ENCODE data around the gene ACER3.
"Not testable (repeated sequence)": the region's sequence is repeated elsewhere in the genome, so short reads cannot be mapped to it uniquely, and the experiment has no call there.

ACER3 gene

DNA sequence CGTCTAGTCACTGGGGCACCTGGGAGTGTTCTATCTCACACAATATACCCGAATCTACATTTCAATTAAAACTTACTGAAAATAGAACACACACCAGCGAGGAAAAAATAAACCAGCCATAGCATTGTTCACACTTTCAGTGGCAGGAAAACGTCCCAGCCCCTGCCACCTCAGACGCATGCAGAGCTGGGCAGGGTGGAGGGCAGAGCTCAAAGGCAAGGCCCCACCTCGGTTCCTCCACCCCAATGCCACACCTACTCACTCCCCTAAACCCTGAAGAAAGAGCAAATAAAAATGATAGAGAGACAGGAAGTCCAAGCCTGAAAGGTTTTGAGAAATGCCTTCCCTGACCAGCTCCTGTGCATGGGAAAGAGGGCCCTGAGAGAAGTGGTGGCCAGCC, 188.3 kb downstream of the ACER3 start:
- H3K4me3 Mint-ChIP-seq, result no peak overlapping the region

DNA sequence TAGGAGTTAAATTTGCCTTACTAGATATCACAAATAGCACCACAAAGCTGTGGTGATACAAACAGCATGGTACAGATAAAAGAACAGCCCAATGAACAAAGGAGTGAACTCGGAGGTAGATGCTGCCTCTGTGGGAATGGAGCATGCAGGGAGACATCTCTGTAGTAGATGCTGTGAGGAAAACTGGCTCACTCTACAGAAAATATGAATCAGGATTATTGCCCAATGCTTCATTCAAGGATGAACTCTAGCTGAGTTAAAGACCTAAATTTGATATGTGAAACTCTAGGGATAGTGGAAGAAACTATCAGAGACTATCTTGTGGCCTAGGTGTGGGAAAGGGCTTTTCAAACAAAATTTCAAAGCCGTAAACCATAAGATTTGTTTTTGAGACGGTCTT, 190.8 kb downstream of the ACER3 start:
- H3K4me1 Mint-ChIP-seq (ENCODE audit: low read depth), result peaks cover 5% of the 10 kb centered on the region
- no peaks in the 10 kb centered on the region for H3K36me3 Mint-ChIP-seq (ENCODE audit: low read depth)
- H3K27me3 Mint-ChIP-seq, result no peaks in the 10 kb centered on the region
- no peaks in the 10 kb centered on the region for H3K9me3 Mint-ChIP-seq
- no peak overlapping the region for H3K27ac Mint-ChIP-seq
- no peak overlapping the region for H3K4me3 Mint-ChIP-seq

More for the DNA sequence above, 188.3 kb downstream of the ACER3 start:
- H3K27me3 Mint-ChIP-seq, result peaks cover 4% of the 10 kb centered on the region
- H3K27ac Mint-ChIP-seq, result no peak overlapping the region
- peaks cover 10% of the 10 kb centered on the region for H3K4me1 Mint-ChIP-seq (ENCODE audit: low read depth)
- H3K36me3 Mint-ChIP-seq (ENCODE audit: low read depth), result no peaks in the 10 kb centered on the region
- H3K9me3 Mint-ChIP-seq, result no peaks in the 10 kb centered on the region

DNA sequence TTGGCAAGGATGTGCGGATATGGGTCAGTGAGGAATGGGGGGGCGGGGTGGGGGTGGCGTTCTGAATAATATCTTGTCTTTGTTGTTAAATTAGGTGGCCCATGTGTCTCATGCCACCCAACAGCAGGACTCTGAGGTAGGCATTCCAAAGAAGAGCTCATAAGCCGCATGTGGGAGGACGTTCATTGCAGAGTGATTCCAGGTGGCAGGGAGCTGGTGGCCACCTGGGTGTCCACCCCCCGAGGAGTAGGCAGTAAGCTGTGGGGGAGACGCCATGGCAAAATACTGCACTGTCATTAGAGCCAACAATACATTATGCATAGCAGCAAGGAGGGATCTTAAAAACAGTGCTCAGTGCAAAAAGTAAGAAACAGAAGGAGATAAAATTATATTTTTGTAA, 191.8 kb downstream of the ACER3 start:
- no peaks in the 10 kb centered on the region for H3K36me3 Mint-ChIP-seq (ENCODE audit: low read depth)

DNA sequence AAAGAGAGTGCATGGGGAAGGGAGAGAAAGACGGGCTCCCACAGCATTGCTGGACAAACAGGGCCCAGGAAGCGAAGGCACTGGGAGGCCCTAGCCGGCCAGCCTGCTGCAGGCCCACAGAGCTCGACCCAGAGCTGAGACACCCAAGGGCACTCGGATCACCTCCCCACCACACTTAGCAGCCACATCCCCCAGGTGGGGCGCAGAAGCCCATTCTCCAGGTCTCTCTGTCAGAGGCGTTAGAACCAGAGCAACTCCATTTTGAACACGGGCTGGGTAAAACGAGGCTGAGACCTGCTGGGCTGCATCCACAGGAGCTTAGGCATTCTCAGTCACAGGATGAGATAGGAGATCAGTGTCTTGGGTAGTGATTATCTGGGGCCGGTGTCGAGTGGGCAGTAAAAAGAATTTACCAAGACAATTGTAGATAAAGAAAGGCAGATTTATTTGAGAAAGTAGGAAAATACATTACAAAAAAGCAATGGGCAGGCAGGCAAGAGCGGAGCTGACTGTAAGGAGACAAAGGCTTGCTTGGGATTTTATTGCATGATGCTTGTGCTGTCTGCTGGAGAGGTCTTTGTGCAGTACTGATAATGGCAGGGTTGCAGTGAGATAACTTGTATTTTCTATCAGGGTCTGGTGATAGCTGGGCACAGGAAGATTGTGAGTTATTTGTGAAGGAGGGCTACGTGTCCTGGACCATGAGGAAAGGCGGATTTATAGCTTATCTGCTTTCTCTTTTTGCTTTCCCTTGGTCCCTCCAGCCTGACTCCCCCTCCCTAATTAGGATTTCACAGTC, 192.7 kb downstream of the ACER3 start:
- no peaks in the 10 kb centered on the region for H3K36me3 Mint-ChIP-seq (ENCODE audit: low read depth)
- H3K27ac Mint-ChIP-seq, result no peak overlapping the region
- no peaks in the 10 kb centered on the region for H3K9me3 Mint-ChIP-seq
- no peak overlapping the region for H3K4me3 Mint-ChIP-seq
- H3K27me3 Mint-ChIP-seq, result no peaks in the 10 kb centered on the region
- no peaks in the 10 kb centered on the region for H3K4me1 Mint-ChIP-seq (ENCODE audit: low read depth)

More for the DNA sequence above, 191.8 kb downstream of the ACER3 start:
- H3K4me1 Mint-ChIP-seq (ENCODE audit: low read depth), result no peaks in the 10 kb centered on the region
- no peaks in the 10 kb centered on the region for H3K27me3 Mint-ChIP-seq
- no peak overlapping the region for H3K4me3 Mint-ChIP-seq
- H3K27ac Mint-ChIP-seq, result no peak overlapping the region
- no peaks in the 10 kb centered on the region for H3K9me3 Mint-ChIP-seq

DNA sequence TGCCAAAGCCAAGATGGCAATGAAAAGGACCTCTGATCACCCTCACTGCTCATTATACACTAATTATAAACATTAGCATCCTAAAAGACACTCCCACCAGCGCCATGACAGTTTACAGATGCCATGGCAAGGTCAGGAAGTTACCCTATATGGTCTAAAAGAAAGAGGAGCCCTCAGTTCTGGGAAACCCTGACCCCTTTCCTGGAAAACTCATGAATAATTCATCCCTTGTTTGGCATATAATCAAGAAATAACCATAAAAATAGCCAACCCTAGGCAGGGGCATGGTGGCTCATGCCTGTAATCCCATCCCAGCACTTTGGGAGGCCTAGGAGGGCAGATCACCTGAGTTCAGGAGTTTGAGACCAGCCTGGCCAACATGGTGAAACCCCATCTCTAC, 193.4 kb downstream of the ACER3 start:
- Mint-ChIP-seq H3K36me3 (ENCODE audit: low read depth) (no peaks in the 10 kb centered on the region), H3K27me3 (no peaks in the 10 kb centered on the region), H3K4me3 (no peak overlapping the region), H3K27ac (no peak overlapping the region), H3K4me1 (ENCODE audit: low read depth) (no peaks in the 10 kb centered on the region), H3K9me3 (no peaks in the 10 kb centered on the region)

DNA sequence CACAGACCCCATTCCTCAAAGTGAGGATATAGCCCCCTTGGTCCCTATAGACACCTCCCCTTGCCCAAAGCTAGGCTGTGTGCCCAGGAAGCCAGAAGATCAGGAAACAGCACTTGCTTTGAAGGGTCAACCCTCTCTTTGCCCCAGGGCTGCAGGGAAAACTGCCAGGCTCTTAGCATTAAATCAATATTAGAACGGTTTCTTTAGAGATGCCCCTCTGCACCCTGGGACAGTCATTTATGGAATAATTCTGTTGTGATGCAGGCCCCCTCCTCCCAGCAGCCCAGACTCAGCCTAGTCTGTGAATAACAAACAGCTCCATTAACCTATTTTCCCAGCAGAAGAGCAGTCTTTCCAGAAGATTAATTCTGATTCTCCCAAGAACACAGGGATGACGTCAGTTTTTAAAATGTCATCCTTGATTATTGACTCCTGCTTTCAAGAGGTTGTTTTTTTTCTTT, 194.4 kb downstream of the ACER3 start:
- Mint-ChIP-seq H3K9me3 (no peaks in the 10 kb centered on the region), H3K27ac (no peak overlapping the region), H3K4me1 (ENCODE audit: low read depth) (no peaks in the 10 kb centered on the region), H3K4me3 (no peak overlapping the region), H3K27me3 (no peaks in the 10 kb centered on the region), H3K36me3 (ENCODE audit: low read depth) (no peaks in the 10 kb centered on the region)

DNA sequence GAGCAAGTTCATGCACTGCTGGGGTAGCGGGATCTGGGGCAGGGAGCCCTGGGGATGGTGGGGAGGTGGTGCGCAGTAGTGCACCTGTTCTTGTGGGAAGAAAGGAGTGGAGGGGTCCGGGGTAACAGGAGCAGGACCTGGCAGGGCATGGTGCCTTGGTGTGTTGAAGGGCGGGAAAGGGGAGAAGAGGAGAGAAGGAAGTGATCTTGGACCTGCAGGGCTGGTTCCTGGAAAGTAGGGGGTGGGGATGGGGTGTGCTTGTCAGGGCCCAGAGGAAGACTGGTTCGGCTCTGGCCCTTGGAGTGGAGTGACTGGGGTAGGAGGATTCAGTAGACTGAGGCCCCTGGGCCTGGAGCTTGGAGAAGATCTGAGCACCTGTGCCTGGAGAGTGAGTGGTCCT, 195.2 kb downstream of the ACER3 start:
- no peaks in the 10 kb centered on the region for H3K9me3 Mint-ChIP-seq
- H3K4me3 Mint-ChIP-seq, result no peak overlapping the region
- no peaks in the 10 kb centered on the region for H3K27me3 Mint-ChIP-seq
- H3K27ac Mint-ChIP-seq, result no peak overlapping the region
- H3K36me3 Mint-ChIP-seq (ENCODE audit: low read depth), result no peaks in the 10 kb centered on the region
- H3K4me1 Mint-ChIP-seq (ENCODE audit: low read depth), result no peaks in the 10 kb centered on the region

DNA sequence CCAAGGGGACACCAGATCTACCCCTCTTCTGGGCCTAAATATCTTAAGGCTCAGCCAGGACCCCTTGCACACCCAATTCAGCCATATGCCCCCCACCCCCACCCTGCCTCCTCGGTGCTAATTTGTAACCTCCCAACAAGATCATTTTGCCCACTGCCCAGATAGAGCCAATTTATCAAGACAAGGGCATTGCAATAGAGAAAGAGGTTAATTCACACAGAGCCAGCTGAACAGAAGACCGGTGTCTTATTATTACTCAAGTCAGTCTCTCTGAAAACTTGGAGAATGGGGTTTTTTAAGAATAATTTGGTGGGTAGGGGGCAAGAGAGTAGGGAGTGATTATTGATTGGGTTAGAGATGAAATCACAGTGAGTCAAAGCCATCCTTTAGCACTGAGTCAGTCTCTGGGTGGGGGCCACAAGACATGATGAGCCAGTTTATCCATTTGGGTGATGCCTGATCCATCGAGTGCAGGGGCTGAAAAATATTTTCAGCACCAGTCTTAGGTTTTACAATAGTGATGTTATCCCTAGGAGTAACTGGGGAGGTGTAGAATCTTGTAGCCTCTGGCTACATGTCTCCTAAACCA, 196.2 kb downstream of the ACER3 start:
- Mint-ChIP-seq H3K4me3 (no peak overlapping the region), H3K27ac (no peak overlapping the region), H3K36me3 (ENCODE audit: low read depth) (no peaks in the 10 kb centered on the region), H3K9me3 (no peaks in the 10 kb centered on the region), H3K4me1 (ENCODE audit: low read depth) (no peaks in the 10 kb centered on the region), H3K27me3 (no peaks in the 10 kb centered on the region)

DNA sequence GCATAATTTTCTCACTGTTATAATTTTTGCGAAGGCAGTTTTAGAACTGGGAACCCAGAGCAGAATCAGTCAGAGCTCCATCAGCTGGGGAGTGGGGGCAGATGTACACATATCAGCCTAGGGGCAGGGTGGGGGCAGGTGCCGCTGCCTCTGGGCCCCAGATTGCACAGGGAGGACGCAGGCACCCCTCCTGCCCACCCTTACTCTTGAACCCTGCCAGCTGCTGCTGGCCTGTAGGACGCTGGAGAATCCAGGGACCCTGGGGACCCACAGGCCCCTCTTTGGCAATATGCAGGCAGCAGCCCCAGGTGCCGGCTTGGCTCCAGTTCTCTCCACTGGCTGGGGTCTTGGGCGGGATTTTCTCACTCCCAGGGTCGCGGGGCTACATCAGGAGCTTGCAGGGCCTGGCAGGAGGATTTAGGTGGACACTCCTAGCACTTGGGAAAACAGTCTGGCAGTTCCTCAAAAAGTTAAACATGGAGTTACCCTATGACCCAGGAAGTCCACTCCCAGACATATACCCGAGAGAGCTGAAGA, 197.3 kb downstream of the ACER3 start:
- Mint-ChIP-seq H3K27ac (no peak overlapping the region), H3K9me3 (no peaks in the 10 kb centered on the region), H3K4me3 (no peak overlapping the region), H3K4me1 (ENCODE audit: low read depth) (no peaks in the 10 kb centered on the region), H3K27me3 (no peaks in the 10 kb centered on the region), H3K36me3 (ENCODE audit: low read depth) (no peaks in the 10 kb centered on the region)

DNA sequence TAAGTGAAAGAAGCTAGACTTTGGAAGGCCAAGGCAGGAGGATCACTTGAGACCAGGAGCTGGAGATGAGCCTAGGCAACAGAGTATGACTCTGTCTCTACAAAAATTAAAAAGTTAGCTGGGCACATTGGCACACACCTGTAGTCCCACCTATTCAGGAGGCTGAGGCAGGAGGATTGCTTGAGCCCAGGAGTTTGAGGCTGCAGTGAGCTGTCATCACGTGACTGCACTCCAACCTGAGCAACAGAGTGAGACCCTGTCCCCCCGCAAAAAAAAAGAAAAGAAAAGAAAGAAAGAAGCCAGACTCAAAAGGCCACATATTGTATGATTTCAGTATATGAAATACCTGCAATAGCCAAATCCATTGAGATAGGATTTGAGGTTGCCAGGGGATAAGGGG, 198.2 kb downstream of the ACER3 start:
- Mint-ChIP-seq H3K4me1 (ENCODE audit: low read depth) (no peaks in the 10 kb centered on the region), H3K27ac (no peak overlapping the region), H3K27me3 (no peaks in the 10 kb centered on the region), H3K4me3 (no peak overlapping the region), H3K9me3 (no peaks in the 10 kb centered on the region), H3K36me3 (ENCODE audit: low read depth) (no peaks in the 10 kb centered on the region)

DNA sequence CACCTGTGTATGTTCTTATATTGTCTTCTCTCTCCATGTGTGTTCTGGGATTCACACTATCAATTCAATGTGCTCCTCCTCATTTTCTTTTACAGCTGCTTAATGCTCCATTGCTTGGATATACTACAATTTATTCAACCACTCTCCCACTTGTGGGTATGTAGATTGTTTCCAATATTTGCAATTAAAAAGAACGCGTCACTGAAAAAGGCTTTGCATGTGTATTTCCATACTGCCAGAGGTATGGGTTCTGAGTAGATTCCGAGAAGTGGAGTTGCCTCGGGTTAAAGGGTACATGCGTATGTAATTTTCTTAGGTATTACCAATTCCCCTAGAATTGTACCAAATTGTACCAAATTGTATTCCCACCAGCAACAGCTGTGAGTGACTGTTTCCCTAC, 199.1 kb downstream of the ACER3 start:
- H3K36me3 Mint-ChIP-seq (ENCODE audit: low read depth), result no peaks in the 10 kb centered on the region
- no peaks in the 10 kb centered on the region for H3K9me3 Mint-ChIP-seq
- no peak overlapping the region for H3K4me3 Mint-ChIP-seq
- H3K27ac Mint-ChIP-seq, result no peak overlapping the region
- H3K27me3 Mint-ChIP-seq, result no peaks in the 10 kb centered on the region
- H3K4me1 Mint-ChIP-seq (ENCODE audit: low read depth), result no peaks in the 10 kb centered on the region

DNA sequence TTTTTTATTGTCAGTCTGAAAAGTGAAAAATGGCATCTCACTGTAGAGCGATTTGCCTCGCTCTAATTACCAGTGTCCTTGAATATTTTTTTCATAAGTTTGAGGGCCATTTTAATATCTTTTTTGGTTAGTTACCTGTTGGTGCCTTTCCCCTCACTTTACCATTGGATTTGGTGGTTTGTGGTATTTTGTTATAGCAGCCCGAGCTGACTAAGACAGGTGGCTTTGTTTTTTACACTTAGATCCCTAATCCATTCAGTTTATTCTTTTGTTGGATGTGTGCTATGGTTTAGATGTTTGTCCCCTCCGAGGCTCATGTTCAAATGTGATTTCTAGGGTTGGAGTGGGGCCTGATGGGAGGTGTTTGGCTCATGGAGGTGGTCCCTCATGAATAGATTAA, 199.5 kb downstream of the ACER3 start:
- H3K9me3 Mint-ChIP-seq, result no peaks in the 10 kb centered on the region

DNA sequence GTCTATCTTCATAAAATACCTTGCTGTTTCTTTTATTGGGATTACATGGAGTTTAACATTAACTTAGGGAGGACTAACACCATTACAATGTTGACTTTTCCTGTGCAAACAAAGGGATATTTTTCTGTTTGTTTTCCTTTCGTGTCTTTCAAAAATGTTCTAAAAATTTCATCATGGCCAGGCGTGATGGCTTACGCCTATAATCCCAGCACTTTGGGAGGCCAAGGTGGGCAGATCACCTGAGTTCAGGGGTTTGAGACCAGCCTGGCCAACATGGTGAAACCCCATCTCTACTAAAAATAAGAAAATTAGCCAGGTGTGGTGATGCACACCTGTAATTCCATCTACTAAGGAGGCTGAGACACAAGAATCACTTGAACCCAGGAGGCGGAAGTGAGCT, 200.5 kb downstream of the ACER3 start:
- H3K9me3 Mint-ChIP-seq; H3K36me3 Mint-ChIP-seq (ENCODE audit: low read depth); H3K4me1 Mint-ChIP-seq (ENCODE audit: low read depth); H3K27ac Mint-ChIP-seq; H3K4me3 Mint-ChIP-seq; H3K27me3 Mint-ChIP-seq: not testable (repeated sequence)

More for the DNA sequence above, 199.5 kb downstream of the ACER3 start:
- Mint-ChIP-seq H3K4me3 (no peak overlapping the region), H3K27ac (no peak overlapping the region), H3K4me1 (ENCODE audit: low read depth) (no peaks in the 10 kb centered on the region), H3K36me3 (ENCODE audit: low read depth) (no peaks in the 10 kb centered on the region), H3K27me3 (no peaks in the 10 kb centered on the region)

DNA sequence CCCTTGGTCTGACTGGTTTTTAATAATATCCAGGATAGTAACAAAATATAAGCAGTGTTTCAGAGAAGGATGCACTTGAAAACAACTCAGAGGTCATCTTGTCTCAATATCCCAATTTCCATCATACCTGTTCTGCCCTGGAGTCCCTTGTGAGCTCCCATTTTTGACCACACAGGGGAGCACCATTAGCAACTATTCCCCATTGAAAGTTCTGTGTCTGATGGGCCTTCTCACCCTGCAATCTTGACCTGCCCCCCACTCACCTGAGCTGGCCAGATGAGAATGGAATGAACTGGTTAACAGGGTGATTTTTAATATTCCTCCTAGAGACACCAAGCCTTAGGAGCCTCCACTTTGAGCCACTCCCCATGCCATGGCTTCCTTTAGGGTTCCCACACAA, 202.2 kb downstream of the ACER3 start:
- H3K36me3 Mint-ChIP-seq (ENCODE audit: low read depth), result no peaks in the 10 kb centered on the region

DNA sequence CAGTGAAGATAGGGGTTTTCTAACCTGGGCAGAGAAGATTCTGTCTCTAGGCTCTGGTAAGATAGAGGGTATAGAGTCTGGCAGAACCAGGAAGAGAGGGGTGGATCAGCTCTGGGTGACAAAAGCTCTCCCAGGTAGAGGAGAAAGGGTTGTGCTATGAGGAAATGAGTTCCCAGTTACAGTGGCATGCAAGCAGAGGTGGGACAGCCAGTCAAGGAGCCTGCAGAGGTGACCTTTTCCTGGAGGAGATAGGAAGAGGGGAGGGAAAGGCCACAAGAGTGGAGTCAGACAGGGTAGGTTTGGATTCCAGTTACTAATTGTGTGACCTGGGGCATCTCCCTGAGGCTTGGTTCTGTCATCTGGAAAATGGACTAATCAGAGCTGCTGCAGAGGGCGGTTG, 202.7 kb downstream of the ACER3 start:
- no peak overlapping the region for H3K27ac Mint-ChIP-seq

More for the DNA sequence above, 202.2 kb downstream of the ACER3 start:
- no peaks in the 10 kb centered on the region for H3K27me3 Mint-ChIP-seq
- peaks cover 5% of the 10 kb centered on the region for H3K4me1 Mint-ChIP-seq (ENCODE audit: low read depth)
- H3K27ac Mint-ChIP-seq, result no peak overlapping the region
- H3K4me3 Mint-ChIP-seq, result no peak overlapping the region
- no peaks in the 10 kb centered on the region for H3K9me3 Mint-ChIP-seq

More for the DNA sequence above, 202.7 kb downstream of the ACER3 start:
- H3K27me3 Mint-ChIP-seq, result no peaks in the 10 kb centered on the region
- H3K36me3 Mint-ChIP-seq (ENCODE audit: low read depth), result no peaks in the 10 kb centered on the region
- no peaks in the 10 kb centered on the region for H3K9me3 Mint-ChIP-seq
- H3K4me3 Mint-ChIP-seq, result no peak overlapping the region
- peaks cover 5% of the 10 kb centered on the region for H3K4me1 Mint-ChIP-seq (ENCODE audit: low read depth)
